NCI-H1436 treated with DMSO at 0.1 percent for 48 hours (cell line): ENCODE measurements around the gene NDUFA12.

Source experiments
- DNase-seq: peaks from one replicate; lab custom pipeline; 2025; lab: John Stamatoyannopoulos, UW

NDUFA12 gene

DNA sequence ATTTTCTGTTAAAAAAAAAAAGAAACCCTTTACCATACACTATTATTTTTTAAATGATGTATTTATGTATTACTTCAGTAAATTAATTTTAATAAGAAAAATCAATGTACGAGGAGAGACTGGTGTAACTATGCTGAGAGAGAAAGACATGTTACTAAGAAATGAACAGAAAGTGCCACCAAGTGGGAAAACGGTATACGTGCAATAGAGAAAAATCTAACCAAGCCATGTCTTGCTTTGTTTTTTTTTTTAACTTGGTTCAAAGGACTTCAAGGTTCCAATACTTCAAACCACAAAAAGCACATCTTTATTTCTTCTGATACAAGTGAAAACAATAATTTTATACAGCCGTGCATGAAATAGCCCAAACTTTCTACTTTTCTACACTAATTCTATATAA lies 22.9 kb downstream of the NDUFA12 start:
- DNase-seq: no peak

DNA sequence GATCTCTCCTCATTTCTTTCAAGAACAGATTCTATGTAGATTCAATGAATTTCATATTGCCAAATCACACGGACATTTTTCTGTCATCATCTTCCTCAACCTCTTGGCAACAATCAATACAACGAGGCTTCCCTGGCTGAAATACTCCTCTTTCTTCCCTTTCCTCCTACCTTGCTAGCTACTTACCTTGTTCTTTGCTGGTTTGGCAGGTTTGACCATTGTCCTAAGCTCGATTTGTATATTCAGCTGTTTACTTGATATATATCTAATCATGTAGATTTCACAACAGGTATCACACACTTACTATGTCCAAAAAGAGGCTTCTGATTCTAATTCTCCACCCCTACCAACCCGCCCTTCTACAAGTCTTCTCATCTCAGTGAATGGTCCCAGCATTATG lies 23.6 kb downstream of the NDUFA12 start:
- no peak for DNase-seq

DNA sequence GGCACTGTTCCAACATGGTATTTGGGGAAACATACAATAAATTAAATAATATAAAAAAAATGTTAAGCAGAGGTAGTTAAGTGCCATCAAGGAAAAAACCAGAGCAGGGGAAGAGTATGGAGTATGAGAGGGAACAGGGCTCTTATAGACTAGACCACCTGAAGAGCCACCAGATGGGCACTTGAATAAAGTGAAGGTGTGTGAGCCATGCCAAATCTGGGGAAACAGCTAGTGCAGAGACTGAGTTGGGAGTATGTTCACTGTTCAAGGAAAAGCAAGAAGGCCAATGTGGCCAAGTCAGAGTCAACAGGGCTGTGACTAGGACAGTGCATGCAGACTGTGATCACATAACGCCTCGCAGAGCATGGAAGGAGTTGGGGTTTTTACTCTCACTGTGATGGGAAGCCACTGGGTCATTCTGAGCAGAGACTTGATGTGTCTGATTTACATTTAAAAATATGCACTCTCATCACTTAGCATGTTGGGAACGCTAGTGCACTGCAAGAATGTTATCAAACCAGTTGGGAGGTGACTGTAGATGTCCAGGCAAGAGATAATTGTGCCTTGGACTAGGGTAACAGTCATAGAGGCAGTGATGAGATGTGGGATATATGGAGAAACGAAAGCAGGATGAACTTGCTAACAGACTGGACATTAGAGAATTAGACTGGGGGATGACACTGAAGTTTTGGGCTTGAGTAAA lies 25.6 kb downstream of the NDUFA12 start:
- DNase-seq: no peak

DNA sequence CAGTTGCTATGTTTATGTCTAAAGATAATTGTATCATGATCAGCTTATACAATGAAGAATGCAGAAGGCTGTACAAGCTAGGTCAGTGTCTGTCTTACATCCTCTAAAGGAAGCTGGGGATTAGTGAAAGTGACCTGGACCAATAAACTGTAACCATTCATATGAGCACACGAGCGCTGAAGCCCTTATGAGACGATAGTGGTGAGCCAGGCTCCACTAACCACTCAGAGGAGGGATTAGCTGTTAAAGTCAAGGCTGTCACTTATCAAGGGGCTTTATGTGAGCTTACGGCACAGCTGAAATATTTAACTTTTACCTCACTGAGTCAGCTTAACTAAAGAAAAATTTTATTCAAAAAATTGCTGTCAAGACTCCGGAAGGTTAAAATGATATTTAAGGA lies 30.3 kb downstream of the NDUFA12 start:
- no peak for DNase-seq

DNA sequence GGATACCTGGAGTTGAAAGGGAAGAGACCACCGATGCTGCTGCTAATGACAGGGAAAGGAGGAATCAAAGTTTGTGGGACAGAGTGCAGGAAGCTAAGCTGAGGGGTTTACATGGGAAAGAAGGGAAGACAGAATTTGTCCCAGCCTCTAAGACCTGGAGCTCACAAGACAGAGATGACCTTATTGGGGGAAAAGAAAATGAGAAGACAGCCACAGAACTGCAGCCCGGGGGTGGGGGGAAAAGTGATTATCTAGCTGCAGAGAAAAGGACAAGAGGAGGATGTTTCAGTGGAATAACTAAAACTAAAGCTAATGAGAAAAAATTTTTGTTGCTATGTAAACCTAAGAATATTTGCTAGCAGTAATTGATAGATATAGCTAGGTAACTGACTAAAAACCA lies 30.7 kb downstream of the NDUFA12 start:
- DNase-seq: no peak

DNA sequence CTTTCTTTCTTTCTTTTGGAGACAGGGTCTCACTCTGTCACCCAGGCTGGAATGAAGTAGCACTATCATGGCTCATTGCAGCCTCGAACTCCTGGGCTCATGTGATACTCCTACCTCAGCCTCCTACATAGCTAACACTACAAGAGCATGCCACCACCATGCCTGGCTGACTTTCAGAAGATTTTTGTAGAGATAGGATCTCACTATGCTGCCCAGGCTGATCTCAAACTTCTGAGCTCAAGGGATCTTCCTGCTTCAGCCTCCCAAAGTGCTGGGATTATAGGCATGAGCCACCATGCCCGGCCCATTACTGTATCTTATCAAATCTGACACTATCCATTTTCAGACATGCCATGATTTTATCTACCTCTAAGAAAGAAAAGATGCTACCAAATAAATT lies 31.6 kb downstream of the NDUFA12 start:
- DNase-seq: no peak

DNA sequence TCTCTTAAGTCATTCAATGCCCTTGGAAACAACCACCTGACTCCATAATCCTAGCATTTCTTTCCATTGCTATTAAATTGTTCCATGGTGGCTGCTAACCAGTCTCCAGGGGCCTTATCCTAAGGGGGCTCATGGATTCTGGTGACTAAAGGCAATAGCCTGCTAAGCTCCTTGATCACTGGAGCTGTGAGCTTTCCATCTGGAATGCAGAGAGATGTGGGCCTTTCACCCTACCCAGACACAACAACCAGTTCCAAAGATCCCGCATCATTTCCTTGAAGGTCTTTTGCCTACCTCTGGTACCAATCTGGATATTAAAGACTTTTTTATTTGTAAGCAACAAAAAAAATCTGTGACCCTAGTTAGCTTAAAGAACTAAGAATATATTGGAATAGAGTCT lies 32.9 kb downstream of the NDUFA12 start:
- DNase-seq: no peak

DNA sequence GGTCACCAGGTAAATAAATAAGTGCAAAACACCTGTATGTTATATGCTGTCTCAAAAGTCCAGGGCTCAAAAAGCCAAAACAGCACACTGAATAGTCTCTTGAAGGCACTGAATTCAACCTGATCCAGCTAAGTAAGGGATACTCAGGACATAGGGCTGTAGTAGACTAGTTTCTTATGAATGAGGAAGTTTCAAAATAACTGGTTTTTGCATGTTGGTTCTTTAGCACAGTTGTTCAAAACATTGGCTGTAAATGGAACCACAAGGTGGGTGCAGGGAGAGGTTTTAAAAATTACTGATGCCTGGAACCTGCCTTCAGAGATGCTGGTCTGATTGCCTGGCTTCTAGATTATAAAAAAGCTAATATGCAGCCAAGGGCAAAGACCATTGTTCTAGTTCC lies 34.1 kb downstream of the NDUFA12 start:
- no peak for DNase-seq

DNA sequence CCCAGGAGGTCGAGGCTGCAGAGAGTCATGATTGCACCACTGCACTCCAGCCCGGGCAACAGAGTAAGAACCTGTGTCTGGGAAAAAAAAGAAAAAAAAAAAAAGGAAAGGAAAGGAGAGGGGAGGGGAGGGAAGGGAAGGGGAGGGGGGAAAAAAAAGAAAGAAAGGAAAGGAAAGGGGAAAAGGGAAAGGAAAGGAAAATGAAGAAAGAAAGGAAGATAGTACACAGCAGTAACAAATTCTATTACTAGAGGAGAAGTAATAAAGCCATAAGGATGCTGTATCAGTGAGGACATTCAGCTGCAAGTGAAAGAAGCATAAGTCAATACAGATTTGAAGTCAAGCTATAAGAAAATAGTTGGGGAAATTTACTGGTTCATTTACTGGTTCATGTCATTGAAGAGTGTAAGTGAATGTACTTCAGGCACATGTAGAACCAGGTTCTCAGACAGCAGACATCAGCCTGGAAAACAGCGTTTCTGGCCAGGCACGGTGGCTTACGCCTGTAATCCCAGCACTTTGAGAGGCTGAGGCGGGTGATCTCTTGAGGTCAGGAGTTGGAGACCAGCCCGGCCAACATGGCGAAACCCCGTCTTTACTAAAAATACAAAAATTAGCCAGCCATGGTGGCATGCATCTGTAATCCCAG lies 37.4 kb downstream of the NDUFA12 start:
- no peak for DNase-seq

DNA sequence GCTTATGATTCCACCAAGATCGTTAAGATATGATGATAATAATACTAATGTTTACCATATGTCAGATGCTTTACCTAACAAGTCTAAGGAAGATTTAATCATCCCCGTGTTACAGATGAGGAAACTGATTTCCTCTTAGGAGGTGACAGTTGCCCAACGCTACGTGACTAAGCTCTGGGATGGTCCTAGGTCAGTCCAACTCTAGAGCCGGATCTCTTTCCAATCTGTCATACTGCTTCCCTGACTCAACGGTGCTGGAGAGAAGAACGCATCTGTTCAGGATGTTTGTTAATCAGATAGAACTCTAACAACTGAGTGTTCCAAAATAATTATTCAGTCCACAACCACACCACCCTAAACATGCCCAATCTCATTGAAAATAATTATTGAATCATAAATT lies 39.8 kb downstream of the NDUFA12 start:
- DNase-seq: no peak

DNA sequence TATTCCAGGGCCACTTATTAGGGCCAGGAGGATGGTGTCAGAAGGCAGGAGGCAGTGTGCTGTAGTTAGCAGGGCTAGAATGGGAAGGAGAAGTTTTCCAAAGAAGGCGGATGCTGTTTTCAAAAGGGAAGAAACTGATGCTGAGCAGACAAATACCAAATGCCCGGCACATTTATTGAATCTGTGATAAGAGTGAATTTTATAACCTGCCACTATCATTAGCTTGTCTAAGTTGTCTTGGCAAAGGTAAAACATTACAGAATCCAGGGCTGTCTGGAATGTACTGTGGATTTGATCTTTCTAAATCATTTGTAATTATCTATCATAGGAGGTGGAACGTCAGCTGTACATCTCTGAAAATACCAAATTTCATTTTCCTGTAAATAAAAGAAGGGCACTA lies 40.8 kb downstream of the NDUFA12 start:
- DNase-seq: no peak

DNA sequence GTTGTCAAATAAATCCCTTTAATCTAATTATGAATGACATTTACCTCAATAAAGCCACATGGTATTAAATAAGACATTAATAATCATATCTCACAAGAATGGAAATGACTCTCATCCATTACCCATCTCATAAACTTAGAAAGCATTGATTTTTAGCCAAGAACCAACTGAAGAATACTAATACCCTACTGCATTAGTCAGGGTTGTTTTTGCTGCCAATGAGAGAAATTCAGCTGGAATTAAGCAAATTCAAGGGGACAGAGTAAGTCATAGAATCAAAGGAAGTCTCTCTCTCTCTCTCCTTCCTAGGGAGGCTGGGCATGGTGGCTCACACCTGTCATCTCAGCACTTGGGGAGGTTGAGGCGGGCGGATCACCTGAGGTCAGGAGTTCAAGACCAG lies 41.6 kb downstream of the NDUFA12 start:
- DNase-seq: no peak

DNA sequence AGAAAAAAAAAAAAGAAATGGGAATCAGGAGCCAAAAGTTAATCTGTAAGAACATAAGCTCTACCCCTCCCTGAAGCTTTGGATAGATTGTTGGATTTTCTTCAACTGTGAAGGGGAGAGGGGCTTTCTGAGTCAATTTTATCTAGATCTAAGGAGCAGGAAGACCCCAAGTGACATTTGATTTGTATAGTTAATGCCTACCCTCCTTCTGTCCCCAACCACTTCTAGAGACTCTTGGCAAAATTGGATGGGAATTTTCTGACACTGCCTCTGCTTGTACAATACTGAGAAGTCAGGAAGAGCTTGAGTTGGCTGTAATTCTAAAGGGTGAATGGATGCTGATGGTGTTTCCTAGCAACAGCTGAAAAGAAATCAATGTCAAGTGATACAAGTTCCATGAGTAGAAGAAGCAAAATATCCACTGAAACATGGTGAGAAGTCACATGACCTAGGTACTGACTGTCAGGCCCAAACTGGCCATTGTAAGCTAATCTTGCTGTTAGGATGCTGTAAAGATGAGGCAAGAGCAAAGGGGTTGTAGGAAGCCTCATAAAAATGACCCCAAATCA lies 42.2 kb downstream of the NDUFA12 start:
- DNase-seq: no peak

DNA sequence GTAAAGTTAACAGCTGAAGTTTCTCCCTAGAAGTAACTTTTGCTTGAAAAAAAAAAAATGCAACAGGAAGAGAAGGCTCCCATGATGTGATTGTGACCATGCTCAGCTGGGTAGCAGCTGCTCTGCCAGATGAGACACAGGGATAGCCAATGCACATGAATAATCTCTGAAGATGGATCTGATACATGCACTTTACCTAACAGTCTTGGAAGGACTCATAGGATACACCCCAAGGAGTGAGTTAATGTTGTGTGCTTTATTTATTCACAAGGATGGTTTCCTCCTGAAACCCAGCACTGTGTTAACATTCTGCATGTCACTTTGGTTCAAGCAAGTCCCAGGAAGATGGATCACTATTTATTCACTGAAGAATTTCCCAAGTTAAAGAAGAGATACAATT lies 46.5 kb downstream of the NDUFA12 start:
- no peak for DNase-seq

DNA sequence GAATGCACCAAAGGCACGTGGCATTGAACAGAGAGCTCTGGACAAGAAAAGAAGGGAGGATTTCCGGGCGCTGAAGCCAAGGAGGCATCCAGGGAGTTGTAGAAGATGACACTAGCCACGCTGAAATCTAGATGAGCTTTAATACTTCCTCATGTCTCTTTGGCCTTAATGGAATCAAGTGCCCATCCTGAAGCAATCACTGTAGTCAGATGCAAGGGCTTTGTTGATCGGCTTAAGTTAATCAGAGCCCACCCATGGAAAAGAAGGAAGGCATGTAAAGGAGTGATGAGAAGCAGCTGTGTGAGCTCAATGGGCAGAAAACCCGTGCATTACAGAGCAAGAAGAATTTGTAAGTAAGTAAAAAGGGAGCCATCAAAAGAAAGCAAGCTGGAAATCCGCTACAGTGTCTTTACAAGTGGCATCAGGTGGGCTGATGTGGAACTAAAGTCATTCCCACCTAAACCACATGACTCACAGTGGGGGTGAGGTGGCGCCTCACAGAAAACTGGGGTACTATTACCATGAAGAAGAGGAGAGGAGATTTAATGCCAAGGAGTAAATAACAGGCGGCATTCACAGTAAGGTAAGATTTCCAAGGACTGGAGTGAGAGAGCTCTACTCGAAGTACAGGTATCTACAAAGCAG lies 48.4 kb downstream of the NDUFA12 start:
- DNase-seq: no peak

DNA sequence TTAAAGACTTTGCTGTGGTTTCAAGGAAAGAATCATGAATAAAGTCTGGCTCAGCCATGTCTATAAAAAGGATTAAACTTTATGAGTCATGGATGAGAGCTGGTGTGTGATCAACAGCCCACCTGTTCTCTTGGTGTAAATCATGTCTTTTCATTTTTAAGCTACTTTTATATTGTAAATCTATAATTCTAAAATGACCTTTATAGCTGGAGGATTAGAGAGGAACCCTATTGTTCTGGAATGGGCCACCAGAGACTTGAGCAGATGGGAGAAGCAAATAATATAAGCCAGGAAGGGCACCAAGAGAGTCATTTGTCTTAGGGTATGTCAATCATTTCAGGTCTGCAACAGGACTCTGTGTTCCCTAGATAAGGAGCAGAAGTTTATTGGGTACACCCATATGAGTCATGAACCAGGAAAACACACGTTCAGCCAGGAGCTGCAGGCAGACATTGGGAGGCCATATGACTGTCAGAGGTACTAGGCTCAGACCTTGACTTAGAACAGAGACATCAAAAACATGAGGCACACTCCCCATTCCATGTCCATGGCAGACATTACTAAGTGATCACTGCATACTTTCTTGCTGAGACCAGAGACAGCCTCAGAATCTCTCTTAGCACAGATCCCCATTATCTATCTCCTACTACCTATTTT lies 49.3 kb downstream of the NDUFA12 start:
- no peak for DNase-seq

DNA sequence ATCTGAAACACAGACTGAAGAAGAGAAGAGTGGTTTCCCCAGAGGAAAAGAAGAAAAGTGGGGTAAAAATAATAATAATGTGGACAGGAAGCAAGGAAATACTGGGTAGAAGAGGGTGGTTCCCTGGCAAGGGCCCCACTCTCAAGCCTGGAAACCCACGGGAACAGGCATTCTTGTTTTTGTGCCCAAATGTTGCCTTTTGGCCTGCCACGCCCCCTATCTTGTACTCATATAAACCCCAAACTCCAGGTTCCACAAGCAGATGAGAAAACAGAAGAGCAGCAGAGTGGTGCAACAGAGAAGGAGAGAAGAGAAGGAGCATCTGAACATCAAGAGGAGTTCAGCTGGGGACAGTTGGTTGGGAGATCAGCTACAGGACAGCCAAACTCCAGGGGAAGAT lies 51.2 kb downstream of the NDUFA12 start:
- DNase-seq: no peak

DNA sequence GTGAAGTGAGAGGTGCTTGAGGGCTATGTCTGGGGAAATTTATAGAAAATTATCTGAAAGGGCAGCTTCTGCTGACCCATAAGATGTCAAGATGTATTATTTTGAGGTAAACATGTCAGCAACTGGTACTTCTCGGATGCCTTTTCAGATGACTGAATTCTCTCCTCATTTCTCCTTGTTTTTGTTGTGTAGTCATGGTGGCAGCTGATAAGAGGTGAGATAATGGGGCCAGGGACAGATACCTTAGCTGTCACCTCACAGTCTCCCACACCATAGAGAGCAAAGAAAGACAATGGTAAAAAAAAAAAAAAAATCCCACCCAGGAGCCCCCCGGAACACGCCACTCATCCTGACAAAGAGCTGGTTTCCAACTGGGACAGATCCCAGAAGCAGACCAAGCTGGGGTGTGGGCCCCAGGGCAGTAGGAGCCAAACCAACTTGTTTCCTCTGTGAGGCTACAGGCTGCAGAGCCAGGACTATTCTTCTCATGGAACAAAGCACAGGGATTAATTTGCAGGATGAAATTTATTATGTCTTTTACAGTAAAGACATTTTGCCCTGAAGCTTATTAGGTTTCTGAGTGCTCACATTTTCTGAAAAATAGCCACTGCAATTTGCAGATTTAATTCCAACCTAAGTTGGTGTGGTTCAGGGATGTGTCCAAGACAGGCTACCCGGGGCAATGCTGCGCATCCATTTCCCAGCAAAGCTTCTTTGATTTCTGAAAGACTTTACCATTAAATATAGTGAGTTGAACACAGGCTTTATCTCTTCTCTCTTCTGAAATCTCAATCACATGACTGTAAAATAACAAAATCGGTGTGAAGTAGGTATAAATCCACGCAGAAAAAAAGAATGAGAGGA lies 52.2 kb downstream of the NDUFA12 start:
- DNase-seq: no peak

DNA sequence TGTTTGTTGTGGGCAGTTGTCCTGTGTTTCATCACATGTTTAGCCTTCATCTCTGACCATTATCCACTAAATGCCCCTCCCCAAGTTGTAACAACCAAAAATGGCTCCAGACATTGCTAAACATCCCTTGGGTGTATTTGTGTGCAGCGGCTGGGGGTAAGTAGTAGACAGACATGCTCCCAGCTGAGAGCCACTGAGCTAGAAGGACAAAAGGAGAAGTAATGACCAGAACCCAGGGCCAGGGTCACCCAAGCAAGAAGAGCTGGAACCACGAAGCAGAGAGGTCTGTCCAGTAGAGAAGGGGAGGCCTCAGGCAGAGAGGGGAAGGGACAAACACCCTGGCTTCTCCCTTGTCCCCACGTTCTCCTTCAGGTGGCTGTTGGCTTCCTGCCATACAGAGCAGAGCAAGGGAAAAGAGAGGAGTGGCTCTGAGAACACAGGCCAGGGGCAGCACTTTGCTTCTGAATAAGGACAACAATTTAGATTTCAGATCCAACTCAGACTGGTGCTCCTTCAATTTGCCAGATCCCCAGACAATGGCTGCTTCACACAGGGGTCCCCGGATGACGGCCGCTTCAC lies 55.2 kb downstream of the NDUFA12 start:
- no peak for DNase-seq

DNA sequence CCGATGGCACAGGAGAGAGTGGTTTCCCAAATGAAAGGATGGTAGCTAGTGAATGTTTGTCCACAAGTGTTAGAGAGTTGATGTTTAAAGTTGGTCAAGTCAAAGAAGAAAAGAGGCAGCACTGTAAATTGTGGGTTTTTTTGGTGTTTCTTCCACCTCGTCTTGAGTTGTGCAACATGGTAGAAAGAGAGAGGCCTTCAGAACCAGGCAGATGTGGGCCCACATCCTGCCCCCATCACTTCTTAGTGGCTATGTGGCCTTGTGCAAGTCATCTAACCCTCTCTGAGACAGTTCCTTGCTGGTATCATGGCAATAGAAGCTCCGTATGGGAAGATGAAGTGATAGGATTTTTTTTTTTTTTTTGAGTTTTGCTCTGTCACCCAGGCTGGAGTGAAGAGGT lies 60.8 kb downstream of the NDUFA12 start:
- no peak for DNase-seq

DNA sequence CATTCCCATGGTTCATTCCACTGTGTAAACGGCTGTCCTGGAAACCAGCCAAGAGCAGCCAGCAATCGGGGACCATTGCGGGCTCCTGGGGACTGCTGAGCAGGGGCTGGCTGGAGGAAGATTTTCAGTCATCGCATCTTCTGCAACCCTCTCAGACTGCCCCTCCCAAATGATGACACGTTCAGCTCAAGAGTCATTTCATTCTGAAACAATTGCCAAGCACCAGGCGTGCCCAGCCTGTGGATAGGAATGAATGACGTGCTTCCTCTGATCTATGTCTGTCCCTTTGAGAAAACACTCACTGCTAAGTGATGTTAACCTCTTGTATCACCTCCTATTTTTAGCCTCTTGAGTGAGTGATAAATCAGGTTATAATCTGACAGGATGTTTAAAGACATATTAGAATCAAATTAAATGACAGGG lies 62.0 kb downstream of the NDUFA12 start:
- no peak for DNase-seq
